Posterior cingulate gyrus (tissue), 11 donors: ENCODE data around the gene ERCC5.
A peak's percentile ranks its signal among the peaks of the same experiment; 100 is the strongest.

Experiments
- DNase-seq, 10 donors: peaks; one replicate each; pipeline versions ENCODE4 v3.0.0 to v3.0.0-alpha.2; 2020 to 2021; ENCODE audit warnings: mixed read lengths in 3 of 10
- intact Hi-C: fragments of 100-400 bp; cut with DNase I; formaldehyde crosslinking; loops from one replicate; pipeline ENCODE4 v1.15.1; 2023

ERCC5 gene

GRCh38 chr13:102838982-102839381 lies 6.8 kb upstream of the ERCC5 start:
- intact Hi-C loops: no loop called here
- no peak for DNase-seq

GRCh38 chr13:102839462-102839861 lies 6.4 kb upstream of the ERCC5 start:
- intact Hi-C loops: no loop called here

GRCh38 chr13:102845289-102845629 lies 573 bp upstream of the ERCC5 start:
- no peak for DNase-seq
- intact Hi-C loops: loop anchor here (2.0 kb wide), 1 partner anchor 44 kb away; no protein-coding TSS in a partner anchor

More at GRCh38 chr13:102839462-102839861, 6.4 kb upstream of the ERCC5 start:
- no peak for DNase-seq

GRCh38 chr13:102846261-102847015 lies 606 bp downstream of the ERCC5 start:
- intact Hi-C loops: loop anchor here (2.0 kb wide), 3 partner anchors 74 to 266 kb away; partner anchors contain the start of genes TEX30 and TPP2
- DNase-seq: peak in 4 of 10 donors; percentile 21 to 80 (median 52)

- intact Hi-C loops: loop anchor here (2.0 kb wide), 3 partner anchors 75 to 267 kb away; partner anchors contain the start of genes TEX30 and TPP2
- DNase-seq: peak in 2 of 10 donors; percentile 69 to 82
Observed at GRCh38 chr13:102847272-102848234, 1.7 kb downstream of the ERCC5 start.

GRCh38 chr13:102848956-102849355 lies 3.1 kb downstream of the ERCC5 start:
- intact Hi-C loops: no loop called here
- no peak for DNase-seq

GRCh38 chr13:102852556-102852955 lies 6.7 kb downstream of the ERCC5 start:
- DNase-seq: no peak
- intact Hi-C loops: no loop called here

- intact Hi-C loops: no loop called here
Observed at GRCh38 chr13:102854675-102855074, 8.8 kb downstream of the ERCC5 start.

GRCh38 chr13:102856557-102856956 lies 10.7 kb downstream of the ERCC5 start:
- DNase-seq: peak in 1 of 10 donors; percentile 52
- intact Hi-C loops: no loop called here

More at GRCh38 chr13:102854675-102855074, 8.8 kb downstream of the ERCC5 start:
- DNase-seq: no peak

GRCh38 chr13:102862624-102863210 lies 16.9 kb downstream of the ERCC5 start:
- no peak for DNase-seq
- intact Hi-C loops: no loop called here

- intact Hi-C loops: no loop called here
- DNase-seq: no peak
Observed at GRCh38 chr13:102863590-102863989, 17.8 kb downstream of the ERCC5 start.

GRCh38 chr13:102868366-102868936 lies 22.6 kb downstream of the ERCC5 start:
- no peak for DNase-seq
- intact Hi-C loops: no loop called here

GRCh38 chr13:102869948-102870676 lies 24.3 kb downstream of the ERCC5 start:
- DNase-seq: no peak
- intact Hi-C loops: no loop called here

GRCh38 chr13:102870677-102871415 lies 25.0 kb downstream of the ERCC5 start:
- intact Hi-C loops: no loop called here
- peak; percentile 40 to 96 (median 70) for DNase-seq

GRCh38 chr13:102872131-102872530 lies 26.3 kb downstream of the ERCC5 start:
- intact Hi-C loops: no loop called here
- DNase-seq: no peak

GRCh38 chr13:102872531-102872930 lies 26.7 kb downstream of the ERCC5 start:
- intact Hi-C loops: no loop called here
- DNase-seq: no peak

- DNase-seq: no peak
- intact Hi-C loops: no loop called here
Observed at GRCh38 chr13:102873653-102874052, 27.8 kb downstream of the ERCC5 start.

GRCh38 chr13:102875256-102875655 lies 29.4 kb downstream of the ERCC5 start:
- DNase-seq: no peak
- intact Hi-C loops: no loop called here

- no peak for DNase-seq
- intact Hi-C loops: no loop called here
Observed at GRCh38 chr13:102877303-102877702, 31.5 kb downstream of the ERCC5 start.
